HCT116 (cell line): ENCODE measurements around the gene PRR5L. TPM values are rescaled to one million over a fixed set of nuclear protein-coding genes. Genes with fewer than 3 reads are reported as not detected.

ENCODE experiments used
- ATAC-seq: fragments of 200-7000 bp; cut with Tn5 transposase; 2 replicates; pipeline ENCODE4 v1.9.1; 2020; ENCODE audit warnings: mild to moderate bottlenecking, moderate library complexity
- BruUV-seq: library from RNA; stranded (reverse); fragments of 400-500 nt; replicated peaks from 2 replicates; lab custom pipeline; 2021; lab: Mats Ljungman, UMichigan
- CTCF ChIA-PET: fragments of 300-600 bp; sonication (Branson Sonifier 250); formaldehyde crosslinking; loops from one replicate; lab custom pipeline; 2021; ENCODE audit warnings: antibody characterized with exemption; lab: Charles Lee
- POLR2A ChIA-PET: fragments of 300-600, 350-600 bp; sonication (Branson Sonifier 250); formaldehyde crosslinking; loops from one replicate; lab custom pipeline; 2021; ENCODE audit warnings: antibody characterized with exemption; lab: Charles Lee
- RAD21 ChIA-PET, 2 experiments: fragments of 300-600 bp; sonication (Branson Sonifier 250); formaldehyde crosslinking; loops; one replicate each; lab custom pipeline; 2023; ENCODE audit warnings: low total read pairs in 2 of 2; ENCODE audit not compliant: uncharacterized antibody in 2 of 2, unreplicated experiment in 2 of 2, low non-redundant PET in 1 of 2; lab: Charles Lee
- DNase-seq: peaks from one replicate; pipeline ENCODE4 v3.0.0-alpha.2; 2010; ENCODE audit warnings: low read depth, low spot score
- H2AFZ ChIP-seq: fragments of 200-600 bp; shearing (Covaris generic), sonication (generic); 2 replicates; pipeline ENCODE4 v1.6.1; 2017; ENCODE audit warnings: low read depth, mixed run types, mixed read lengths, antibody characterized with exemption, low read length; ENCODE audit not compliant: poor library complexity, severe bottlenecking
- H3K27ac ChIP-seq: 2 replicates; pipeline ENCODE4 v1.5.1; 2012; ENCODE audit warnings: low read depth, low read length
- H3K27me3 ChIP-seq: fragments of 200-600 bp; sonication (generic); 2 replicates; pipeline ENCODE4 v1.6.1; 2016; ENCODE audit warnings: mixed run types, low read length, mixed read lengths; ENCODE audit not compliant: insufficient read depth
- H3K36me3 ChIP-seq, 2 experiments: fragments of 200-500 bp in 1 of 2; fragments of 200-600 bp in 1 of 2; sonication (Bioruptor generic) in 1 of 2; sonication (generic) in 1 of 2; 2 replicates each; pipeline versions ENCODE4 v1.5.1 to v1.6.1; 2014 to 2016; ENCODE audit warnings: low read length in 2 of 2, inconsistent platforms in 1 of 2, mixed read lengths in 1 of 2, mixed run types in 1 of 2; ENCODE audit not compliant: insufficient read depth in 2 of 2, control insufficient read depth in 1 of 2
- H3K4me1 ChIP-seq, 2 experiments: fragments of 200-600 bp in 1 of 2; sonication (generic) in 1 of 2; 2 replicates each; pipeline versions ENCODE4 v1.5.1 to v1.6.1; 2012 to 2017; ENCODE audit warnings: low read length in 2 of 2, inconsistent platforms in 1 of 2, mild to moderate bottlenecking in 1 of 2, mixed read lengths in 1 of 2, mixed run types in 1 of 2, moderate library complexity in 1 of 2; ENCODE audit not compliant: insufficient read depth in 2 of 2, control insufficient read depth in 1 of 2
- H3K4me2 ChIP-seq: fragments of 200-600 bp; sonication (generic); 2 replicates; pipeline ENCODE4 v1.6.1; 2017; ENCODE audit warnings: mixed run types, low read length, mixed read lengths
- H3K4me3 ChIP-seq, 2 experiments: fragments of 200-600 bp in 1 of 2; sonication (generic) in 1 of 2; replicated peaks in 1 of 2; 2 replicates each; pipeline ENCODE4 v1.5.1; 2011 to 2016; ENCODE audit warnings: low read length in 2 of 2, control low read depth in 1 of 2, low read depth in 1 of 2, mild to moderate bottlenecking in 1 of 2, mixed read lengths in 1 of 2, mixed run types in 1 of 2
- H3K79me2 ChIP-seq: fragments of 200-600 bp; sonication (generic); 2 replicates; pipeline ENCODE4 v1.6.1; 2017; ENCODE audit warnings: mild to moderate bottlenecking, mixed run types, low read length, moderate library complexity, mixed read lengths; ENCODE audit not compliant: insufficient read depth
- H3K9ac ChIP-seq: fragments of 200-600 bp; sonication (generic); 2 replicates; pipeline ENCODE4 v1.6.1; 2016; ENCODE audit warnings: low read length, mixed read lengths
- H3K9me2 ChIP-seq: fragments of 200-600 bp; sonication (generic), shearing (Covaris generic); 2 replicates; pipeline ENCODE4 v1.6.1; 2017; ENCODE audit warnings: mixed run types, mild to moderate bottlenecking, moderate library complexity; ENCODE audit not compliant: insufficient read depth
- H3K9me3 ChIP-seq, 2 experiments: fragments of 200-500 bp in 1 of 2; fragments of 200-600 bp in 1 of 2; sonication (Bioruptor generic) in 1 of 2; sonication (generic) in 1 of 2; 2 replicates each; pipeline ENCODE4 v1.6.1; 2014 to 2017; ENCODE audit warnings: low read length in 2 of 2, mixed read lengths in 2 of 2, inconsistent platforms in 1 of 2, low read depth in 1 of 2, mild to moderate bottlenecking in 1 of 2, mixed run types in 1 of 2, moderate library complexity in 1 of 2; ENCODE audit not compliant: control insufficient read depth in 1 of 2, insufficient read depth in 1 of 2
- H4K20me1 ChIP-seq: fragments of 200-600 bp; sonication (generic), shearing (Covaris generic); 2 replicates; pipeline ENCODE4 v1.6.1; 2017; ENCODE audit warnings: mixed run types, mild to moderate bottlenecking, moderate library complexity; ENCODE audit not compliant: insufficient read depth
- ATF3 ChIP-seq: IDR thresholded peaks from 2 replicates; pipeline ENCODE4 v1.6.1; 2012
- CBX3 ChIP-seq: IDR thresholded peaks from 2 replicates; pipeline ENCODE4 v1.6.1; 2012; ENCODE audit warnings: low read depth
- CEBPB ChIP-seq: IDR thresholded peaks from 2 replicates; pipeline ENCODE4 v1.6.1; 2012; ENCODE audit warnings: low read depth
- CTCF ChIP-seq, 3 experiments: fragments of 200-600 bp in 1 of 3; sonication (generic) in 1 of 3; IDR thresholded peaks in 2 of 3; conservative IDR thresholded peaks in 1 of 3; 2 replicates each; pipeline ENCODE4 v1.5.1; 2012 to 2017; ENCODE audit warnings: low read depth in 2 of 3, low read length in 2 of 3, antibody characterized with exemption in 1 of 3, borderline replicate concordance in 1 of 3, control low read depth in 1 of 3, mild to moderate bottlenecking in 1 of 3, mixed read lengths in 1 of 3, mixed run types in 1 of 3, moderate library complexity in 1 of 3; ENCODE audit not compliant: insufficient read depth in 1 of 3
- EGR1 ChIP-seq: IDR thresholded peaks from 2 replicates; pipeline ENCODE4 v1.6.1; 2012; ENCODE audit warnings: low read depth
- EZH2 ChIP-seq: fragments of 200-600 bp; sonication (generic); IDR thresholded peaks from 2 replicates; pipeline ENCODE4 v1.6.1; 2017; ENCODE audit warnings: antibody characterized with exemption, mixed run types
- EZH2phosphoT487 ChIP-seq: fragments of 200-600 bp; IDR thresholded peaks from 2 replicates; pipeline ENCODE4 v1.6.1; 2018; ENCODE audit warnings: antibody characterized with exemption, borderline replicate concordance
- FOSL1 ChIP-seq: IDR thresholded peaks from 2 replicates; pipeline ENCODE4 v1.6.1; 2012; ENCODE audit warnings: low read depth
- JUND ChIP-seq: IDR thresholded peaks from 2 replicates; pipeline ENCODE4 v1.6.1; 2012
- MAX ChIP-seq: IDR thresholded peaks from 2 replicates; pipeline ENCODE4 v1.6.1; 2012
- POLR2A ChIP-seq: IDR thresholded peaks from 2 replicates; pipeline ENCODE4 v1.7.0; 2011; ENCODE audit warnings: borderline replicate concordance; ENCODE audit not compliant: insufficient read depth, insufficient read length; ENCODE audit errors: extremely low read depth
- SIN3A ChIP-seq: IDR thresholded peaks from 2 replicates; pipeline ENCODE4 v1.6.1; 2012; ENCODE audit warnings: low read depth
- ZFX ChIP-seq: fragments of 450-650 bp; IDR thresholded peaks from 2 replicates; pipeline ENCODE4 v1.6.1; 2017
- intact Hi-C: fragments of 100-400 bp; cut with micrococcal nuclease; formaldehyde crosslinking; loops from 2 replicates; pipeline ENCODE4 v1.10.0; 2022
- total RNA-seq: library from RNA; stranded (reverse); gene quantifications from one replicate; pipeline ENCODE4 v1.2.1, GENCODE V29; 2021; ENCODE audit not compliant: unreplicated experiment

Gene PRR5L
- total RNA-seq, 1 experiment from 2014 or later: 0.47 TPM

GRCh38 chr11:36360318-36360717 is 64.2 kb downstream of the PRR5L start:
- Histone ChIP-seq H3K4me2 (no peak overlapping the region), H3K27me3 (peaks cover 54% of the 10 kb centered on the region), H4K20me1 (no peaks in the 10 kb centered on the region), H3K4me1 (no peaks in the 10 kb centered on the region), H2AFZ (no peak overlapping the region), H3K9me3 (no peaks in the 10 kb centered on the region), H3K36me3 (no peaks in the 10 kb centered on the region), H3K4me3 (no peak overlapping the region), H3K27ac (no peak overlapping the region), H3K9ac (no peak overlapping the region), H3K79me2 (no peaks in the 10 kb centered on the region), H3K9me2 (no peaks in the 10 kb centered on the region)
- RAD21 ChIA-PET: no interaction called here
- no peak for DNase-seq
- BruUV-seq: no TSS peak
- no peak for ATAC-seq
- POLR2A ChIA-PET: no interaction called here
- intact Hi-C loops: no loop called here
- TF ChIP-seq EZH2: no peak
- no peak for TF ChIP-seq CBX3
- no peak for TF ChIP-seq CEBPB
- TF ChIP-seq FOSL1: no peak
- no peak for TF ChIP-seq EZH2phosphoT487
- TF ChIP-seq ATF3: no peak
- TF ChIP-seq SIN3A: no peak
- TF ChIP-seq JUND: no peak
- TF ChIP-seq MAX: no peak
- no peak for TF ChIP-seq EGR1
- TF ChIP-seq ZFX: no peak
- no peak for TF ChIP-seq CTCF (IDR thresholded peaks at IDR 0.05 in 2 of 3, conservative IDR thresholded peaks at IDR 0.05 in 1 of 3; ENCODE audit: borderline replicate concordance in 1 of 3, insufficient read depth in 1 of 3, low read depth in 2 of 3, low read length in 2 of 3)
- no peak for TF ChIP-seq POLR2A
- CTCF ChIA-PET: no interaction called here
